ENCODE measurements around the gene SENP6. TPM values are rescaled to one million over a fixed set of nuclear protein-coding genes. Genes with fewer than 3 reads are reported as not detected.
"Not testable (repeated sequence)": the region's sequence is repeated elsewhere in the genome, so short reads cannot be mapped to it uniquely, and the experiment has no call there.

Gene SENP6
- total RNA-seq, 2 donors from 2014 or later, result 98.5 to 109 TPM

- no peak for DNase-seq (ENCODE audit: low spot score)
Measured at GRCh38 chr6:75631859-75632635, 30.4 kb downstream of the SENP6 start.

DNA sequence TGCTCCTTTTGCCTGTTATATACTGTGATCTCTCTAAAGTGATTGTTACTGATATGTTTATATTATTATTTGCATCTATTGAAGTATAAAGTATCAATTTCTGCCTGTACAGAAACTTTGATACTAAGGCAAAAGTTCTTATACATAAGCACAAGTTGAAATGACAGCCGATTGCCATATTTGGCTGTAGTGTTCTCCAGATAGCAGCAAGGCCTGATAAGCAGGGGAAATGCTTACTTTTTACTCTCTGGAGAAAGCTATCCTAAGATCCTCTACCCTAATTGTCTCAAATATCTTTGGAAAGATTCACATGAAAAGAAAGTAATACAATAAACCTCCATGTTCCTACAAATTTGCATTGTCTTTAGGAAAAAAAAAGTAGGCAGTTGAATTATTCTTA, 31.4 kb downstream of the SENP6 start:
- DNase-seq (ENCODE audit: low spot score), result no peak
- intact Hi-C loops (cut with DNase I), result no loop called here

More at GRCh38 chr6:75631859-75632635, 30.4 kb downstream of the SENP6 start:
- intact Hi-C loops (cut with DNase I), result no loop called here

DNA sequence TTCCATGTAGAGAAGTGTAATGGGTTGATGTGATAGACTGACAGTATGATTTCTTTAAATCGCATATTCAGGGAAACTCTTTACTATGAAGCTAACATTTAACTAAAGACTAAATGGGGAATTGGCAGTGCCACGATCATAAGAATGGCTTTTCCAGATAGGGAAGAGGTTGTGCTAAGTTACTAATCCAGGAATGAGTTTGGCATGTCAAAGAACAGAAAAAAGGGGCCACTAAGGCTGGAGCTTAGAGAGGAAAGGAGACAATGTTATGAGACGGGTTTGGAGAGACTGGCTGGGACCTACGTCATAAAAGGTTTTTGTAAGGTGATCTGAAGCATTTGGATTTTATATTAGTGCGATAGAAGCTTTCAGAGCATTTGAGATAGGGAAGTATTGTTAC, 40.6 kb downstream of the SENP6 start:
- no peak for DNase-seq (ENCODE audit: low spot score)
- intact Hi-C loops (cut with DNase I), result no loop called here

DNA sequence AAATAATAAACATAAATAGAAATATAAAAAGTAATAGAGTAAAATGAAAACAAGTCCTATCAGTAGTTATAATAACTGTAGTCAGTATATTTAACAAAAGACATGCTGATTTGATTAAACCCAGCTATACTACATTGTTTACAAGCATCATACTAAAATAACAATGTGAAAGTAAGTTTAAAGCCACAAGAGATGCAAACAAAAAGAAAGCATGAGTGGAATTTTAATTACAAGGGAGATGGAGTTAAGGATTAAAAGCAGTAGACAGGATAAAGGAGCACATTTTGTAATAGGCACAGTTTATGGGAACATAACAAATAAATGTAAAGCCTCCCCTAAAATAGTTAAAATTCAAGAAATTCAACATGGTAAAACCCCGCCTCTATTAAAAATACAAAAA, 41.5 kb downstream of the SENP6 start:
- DNase-seq (ENCODE audit: low spot score), result no peak
- intact Hi-C loops (cut with DNase I), result no loop called here

DNA sequence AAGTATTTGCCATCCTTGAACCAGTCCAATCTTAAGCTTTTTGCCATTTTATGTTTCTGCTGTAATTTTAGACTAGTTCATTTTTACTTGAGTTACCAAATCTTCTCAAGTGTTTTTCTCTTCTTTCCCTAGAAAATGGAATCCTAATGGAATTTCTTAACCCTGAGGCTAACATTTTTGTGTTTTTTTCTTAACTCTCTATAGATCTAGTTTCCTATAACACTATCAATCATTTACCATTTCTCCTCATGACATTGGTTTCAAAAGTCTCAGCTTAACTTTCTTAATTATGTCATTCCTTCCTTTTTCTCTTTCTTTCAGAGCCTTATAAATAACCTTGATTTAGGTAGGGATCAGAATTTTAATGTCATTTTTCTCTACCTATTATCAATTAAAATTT, 54.8 kb downstream of the SENP6 start:
- intact Hi-C loops (cut with DNase I), result no loop called here

GRCh38 chr6:75657327-75657726, 55.6 kb downstream of the SENP6 start:
- intact Hi-C loops (cut with DNase I), result no loop called here

More for the DNA sequence above, 54.8 kb downstream of the SENP6 start:
- no peak for DNase-seq (ENCODE audit: low spot score)

GRCh38 chr6:75666592-75666991, 64.9 kb downstream of the SENP6 start:
- intact Hi-C loops (cut with DNase I), result no loop called here
- no peak for DNase-seq (ENCODE audit: low spot score)

More at GRCh38 chr6:75657327-75657726, 55.6 kb downstream of the SENP6 start:
- no peak for DNase-seq (ENCODE audit: low spot score)

GRCh38 chr6:75673884-75674283, 72.2 kb downstream of the SENP6 start:
- no peak for DNase-seq (ENCODE audit: low spot score)
- intact Hi-C loops (cut with DNase I), result no loop called here

DNA sequence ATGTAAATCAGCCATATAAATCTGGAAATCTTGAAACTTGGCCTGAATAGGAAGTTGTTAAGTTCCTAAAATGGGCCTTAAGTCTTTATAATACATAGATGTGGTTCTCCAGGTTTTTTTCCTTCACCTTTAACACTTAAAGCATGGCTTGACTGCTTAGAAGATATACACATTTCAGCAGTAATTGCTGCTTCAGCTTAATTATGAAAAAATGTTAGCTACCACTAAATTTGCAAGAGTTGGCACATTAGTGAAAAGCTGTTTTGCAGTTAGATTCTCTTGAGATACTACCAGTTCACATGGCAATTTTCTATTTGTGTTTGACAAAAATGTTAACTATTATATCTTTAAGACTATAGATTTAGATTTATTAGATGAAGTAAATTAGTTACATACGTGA, 74.7 kb downstream of the SENP6 start:
- intact Hi-C loops (cut with DNase I), result no loop called here
- DNase-seq (ENCODE audit: low spot score), result no peak

DNA sequence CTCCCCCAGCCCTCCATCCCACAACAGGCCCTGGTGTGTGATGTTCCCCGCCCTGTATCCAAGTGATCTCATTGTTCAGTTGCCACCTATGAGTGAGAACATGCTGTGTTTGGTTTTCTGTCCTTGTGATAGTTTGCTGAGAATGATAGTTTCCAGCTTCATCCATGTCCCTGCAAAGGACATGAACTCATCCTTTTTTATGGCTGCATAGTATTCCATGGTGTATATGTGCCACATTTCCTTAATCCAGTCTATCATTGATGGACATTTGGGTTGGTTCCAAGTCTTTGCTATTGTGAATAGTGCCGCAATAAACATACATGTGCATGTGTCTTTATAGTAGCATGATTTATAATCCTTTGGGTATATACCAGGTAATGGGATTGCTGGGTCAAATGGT, 80.9 kb downstream of the SENP6 start:
- DNase-seq (ENCODE audit: low spot score); intact Hi-C loops (cut with DNase I): not testable (repeated sequence)

- DNase-seq (ENCODE audit: low spot score); intact Hi-C loops (cut with DNase I): not testable (repeated sequence)
Measured at GRCh38 chr6:75683005-75683404, 81.3 kb downstream of the SENP6 start.

- intact Hi-C loops (cut with DNase I); DNase-seq (ENCODE audit: low spot score): not testable (repeated sequence)
Measured at GRCh38 chr6:75687535-75687934, 85.9 kb downstream of the SENP6 start.

- intact Hi-C loops (cut with DNase I); DNase-seq (ENCODE audit: low spot score): not testable (repeated sequence)
Measured at GRCh38 chr6:75687937-75688336, 86.3 kb downstream of the SENP6 start.

DNA sequence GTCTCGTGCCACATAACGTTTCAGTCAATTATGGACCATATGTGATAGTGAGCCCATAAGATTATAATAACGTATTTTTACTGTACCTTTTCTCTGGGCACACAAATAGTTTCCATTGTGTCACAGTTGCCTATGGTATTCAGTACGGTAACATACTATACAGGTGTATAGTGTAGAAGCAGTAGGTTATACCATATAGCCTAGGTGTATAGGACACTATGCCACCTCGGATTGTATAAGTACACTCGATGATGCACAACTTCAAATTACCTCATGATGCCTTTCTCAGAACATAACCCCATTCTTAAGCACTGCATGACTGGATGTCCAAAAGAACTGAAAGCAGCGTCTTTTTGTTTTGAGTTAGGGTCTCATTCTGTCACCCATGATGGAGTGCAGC, 87.9 kb downstream of the SENP6 start:
- intact Hi-C loops (cut with DNase I), result no loop called here
- no peak for DNase-seq (ENCODE audit: low spot score)

GRCh38 chr6:75691012-75691411, 89.3 kb downstream of the SENP6 start:
- DNase-seq (ENCODE audit: low spot score), result no peak
- intact Hi-C loops (cut with DNase I), result no loop called here

DNA sequence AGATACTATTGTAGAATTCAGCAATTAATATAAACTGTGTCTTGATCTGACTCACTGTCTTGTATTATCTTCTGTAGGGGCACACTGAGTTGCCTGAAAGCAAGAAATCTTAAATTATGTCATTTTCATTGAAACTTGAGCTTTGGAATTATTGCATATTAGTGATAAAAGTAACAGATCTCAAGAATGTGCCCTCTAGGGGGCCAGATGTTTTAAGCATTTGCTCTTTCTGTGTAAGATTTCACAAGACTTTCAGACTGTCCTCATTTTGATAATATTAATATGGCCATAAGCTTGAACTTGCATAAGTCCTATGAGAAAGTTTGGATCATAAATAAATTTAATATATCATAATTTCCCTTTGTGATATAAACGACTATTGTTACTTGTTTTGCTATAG, 91.9 kb downstream of the SENP6 start:
- intact Hi-C loops (cut with DNase I), result no loop called here
- DNase-seq (ENCODE audit: low spot score), result no peak

DNA sequence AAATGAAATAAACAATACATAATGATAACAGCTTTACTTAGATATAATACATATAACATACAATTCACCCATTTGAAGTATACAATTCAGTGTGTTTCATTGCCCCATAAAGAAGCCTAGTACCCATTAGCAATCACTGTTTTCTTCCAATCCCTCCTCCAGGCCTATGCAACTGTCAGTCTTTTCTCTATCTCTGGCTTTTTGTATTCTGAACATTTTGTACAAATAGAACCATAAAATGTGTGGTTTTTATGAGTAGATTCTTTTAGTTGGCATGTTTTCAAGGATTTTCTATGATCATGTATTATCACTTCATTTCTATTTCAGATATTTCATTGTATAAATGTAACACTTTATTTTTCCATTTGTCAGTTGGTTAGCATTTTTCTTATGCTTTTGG, 92.7 kb downstream of the SENP6 start:
- no peak for DNase-seq (ENCODE audit: low spot score)
- intact Hi-C loops (cut with DNase I), result no loop called here

DNA sequence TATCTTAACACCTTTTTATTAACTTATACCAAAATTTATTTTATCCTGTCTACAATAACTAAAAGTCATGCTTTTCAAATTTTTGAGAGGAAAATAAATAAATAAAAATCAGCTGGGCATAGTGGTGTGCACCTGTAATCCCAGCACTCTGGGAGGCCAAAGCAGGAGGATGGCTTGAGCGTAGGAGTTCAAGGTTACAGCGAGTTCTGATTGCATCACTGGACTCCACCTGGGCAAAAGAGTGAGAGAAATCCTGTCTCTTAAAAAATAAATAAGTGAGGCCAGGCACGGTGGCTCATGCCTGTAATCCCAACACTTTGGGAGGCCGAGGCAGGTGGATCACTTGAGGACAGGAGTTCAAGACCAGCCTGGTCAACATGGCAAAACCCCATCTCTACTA, 106.7 kb downstream of the SENP6 start:
- DNase-seq (ENCODE audit: low spot score); intact Hi-C loops (cut with DNase I): not testable (repeated sequence)

DNA sequence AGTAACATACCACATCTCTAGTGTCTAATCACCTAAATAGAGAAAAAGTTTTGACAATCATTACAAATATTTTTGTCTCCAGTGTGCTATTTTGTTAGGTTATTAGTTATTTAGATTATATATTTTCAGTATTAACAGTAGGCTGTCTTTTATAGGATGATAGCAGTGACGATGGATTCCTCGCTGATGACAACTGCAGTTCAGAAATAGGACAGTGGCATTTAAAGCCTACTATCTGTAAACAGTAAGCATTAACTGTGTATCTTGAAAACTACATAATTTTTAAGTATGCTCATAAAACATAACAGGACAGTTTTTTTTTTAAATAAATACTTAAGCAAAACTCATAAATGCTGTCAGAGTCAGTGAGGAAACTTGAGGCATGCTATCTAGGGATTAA, 109.5 kb downstream of the SENP6 start:
- intact Hi-C loops (cut with DNase I), result no loop called here
- DNase-seq (ENCODE audit: low spot score), result no peak

DNA sequence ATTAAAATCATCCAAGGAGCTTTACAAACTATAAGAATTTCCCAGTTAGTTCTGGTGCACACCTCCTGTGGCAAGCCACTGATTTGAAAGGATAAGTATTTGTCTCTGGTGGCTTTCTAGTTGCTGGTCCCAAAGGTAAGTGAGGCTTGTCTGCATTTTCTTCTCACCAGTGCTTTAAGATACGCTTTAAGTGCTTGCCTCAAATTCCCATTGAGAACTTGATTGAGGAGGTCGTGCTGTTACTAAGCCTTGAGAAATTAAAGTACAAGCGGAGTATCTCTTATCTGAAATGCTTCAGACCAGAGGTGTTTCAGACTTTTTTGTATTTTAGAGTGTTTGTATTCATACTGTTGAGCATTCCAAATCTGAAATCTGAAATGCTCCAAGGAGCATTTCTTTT, 117.5 kb downstream of the SENP6 start:
- intact Hi-C loops (cut with DNase I), result no loop called here

GRCh38 chr6:75723382-75723781, 121.7 kb downstream of the SENP6 start:
- intact Hi-C loops (cut with DNase I), result no loop called here

More for the DNA sequence above, 117.5 kb downstream of the SENP6 start:
- no peak for DNase-seq (ENCODE audit: low spot score)

More at GRCh38 chr6:75723382-75723781, 121.7 kb downstream of the SENP6 start:
- DNase-seq (ENCODE audit: low spot score), result no peak
